ENCODE results near the gene ZBTB20. TPM values are rescaled to one million over a fixed set of nuclear protein-coding genes. Genes with fewer than 3 reads are reported as not detected.

The ZBTB20 gene
- polyA plus RNA-seq, 1 donor, result 1.1 TPM

DNA sequence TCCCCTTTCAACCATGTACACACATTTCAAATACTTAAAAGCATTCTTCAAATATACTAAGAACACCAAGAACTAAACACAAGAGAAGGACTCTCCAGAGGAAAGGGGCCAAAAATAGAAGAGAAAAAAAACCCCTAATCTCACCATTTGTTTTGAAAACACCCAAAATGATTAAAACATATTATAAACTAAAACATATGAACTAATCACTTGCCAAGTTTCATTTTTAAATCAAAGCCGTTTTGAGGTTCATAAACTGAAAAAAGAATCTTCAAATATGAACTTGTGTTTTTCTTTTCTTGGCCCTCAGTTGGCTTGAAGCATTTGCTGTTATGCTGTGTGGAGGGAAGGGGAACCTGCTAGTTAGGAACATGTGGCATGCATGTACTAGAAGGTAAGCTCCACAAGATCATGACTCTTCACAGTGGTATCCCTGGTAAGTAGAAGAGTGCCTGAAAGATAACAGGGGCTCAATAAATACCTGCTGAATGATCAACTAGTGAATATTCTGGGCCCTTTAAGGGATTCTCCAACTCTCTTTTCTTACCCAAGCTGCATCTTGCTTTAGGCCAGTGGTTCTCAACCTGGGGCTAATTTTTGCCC lies 628.8 kb downstream of the ZBTB20 start:
- no peak for DNase-seq
- no peak overlapping the region for H3K27ac ChIP-seq (ENCODE audit: low read length)
- H3K27me3 ChIP-seq (ENCODE audit: control insufficient read depth, insufficient read depth, low read length), result no peaks in the 10 kb centered on the region
- H3K4me1 ChIP-seq (ENCODE audit: control insufficient read depth, insufficient read depth, low read length), result no peaks in the 10 kb centered on the region
- H3K4me3 ChIP-seq (ENCODE audit: low read length), result no peak overlapping the region
- H3K36me3 ChIP-seq (ENCODE audit: control insufficient read depth, insufficient read depth, low read length), result no peaks in the 10 kb centered on the region
- H3K9me3 ChIP-seq (ENCODE audit: control insufficient read depth, low read depth, low read length), result no peaks in the 10 kb centered on the region
- 83% methylated on average over 1 of the region's 1 CpG for WGBS (ENCODE audit: insufficient coverage, low lambda C conversion rate)

- no peak overlapping the region for H3K4me3 ChIP-seq (ENCODE audit: low read length)
- no peaks in the 10 kb centered on the region for H3K27me3 ChIP-seq (ENCODE audit: control insufficient read depth, insufficient read depth, low read length)
- no peak overlapping the region for H3K27ac ChIP-seq (ENCODE audit: low read length)
- no peak for DNase-seq
- no peaks in the 10 kb centered on the region for H3K36me3 ChIP-seq (ENCODE audit: control insufficient read depth, insufficient read depth, low read length)
- 88% methylated on average over 1 of the region's 2 CpGs for WGBS (ENCODE audit: insufficient coverage, low lambda C conversion rate)
- H3K9me3 ChIP-seq (ENCODE audit: control insufficient read depth, low read depth, low read length), result no peaks in the 10 kb centered on the region
- H3K4me1 ChIP-seq (ENCODE audit: control insufficient read depth, insufficient read depth, low read length), result no peaks in the 10 kb centered on the region
Observed at GRCh38 chr3:114510201-114510600, 636.9 kb downstream of the ZBTB20 start.

- H3K27ac ChIP-seq (ENCODE audit: low read length), result no peak overlapping the region
- H3K4me1 ChIP-seq (ENCODE audit: control insufficient read depth, insufficient read depth, low read length), result no peaks in the 10 kb centered on the region
- no peak overlapping the region for H3K4me3 ChIP-seq (ENCODE audit: low read length)
- no peak for DNase-seq
- H3K36me3 ChIP-seq (ENCODE audit: control insufficient read depth, insufficient read depth, low read length), result no peaks in the 10 kb centered on the region
- WGBS (ENCODE audit: insufficient coverage, low lambda C conversion rate), result no CpG with 5 or more reads among the region's 5 CpGs
- H3K9me3 ChIP-seq (ENCODE audit: control insufficient read depth, low read depth, low read length), result no peaks in the 10 kb centered on the region
- H3K27me3 ChIP-seq (ENCODE audit: control insufficient read depth, insufficient read depth, low read length), result no peaks in the 10 kb centered on the region
Observed at GRCh38 chr3:114509756-114510155, 637.3 kb downstream of the ZBTB20 start.

DNA sequence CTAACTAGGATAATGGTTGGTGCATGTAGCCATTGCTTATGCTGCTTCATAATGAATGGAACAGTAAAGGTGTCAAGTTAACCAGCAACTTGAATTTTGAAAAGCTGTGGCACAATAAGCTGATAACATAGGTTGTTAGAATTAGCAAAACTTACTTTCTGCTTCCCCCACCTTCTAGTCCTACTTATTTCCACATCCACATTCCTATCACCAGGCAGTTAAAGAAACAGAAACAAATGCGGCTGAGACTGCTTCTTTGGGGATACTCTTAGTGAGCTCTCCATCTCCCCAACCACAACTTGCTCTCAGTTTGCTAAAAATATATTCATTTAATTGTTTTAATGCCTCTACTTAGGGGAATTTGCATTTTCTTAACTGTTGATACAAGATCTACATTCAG lies 638.1 kb downstream of the ZBTB20 start:
- H3K4me3 ChIP-seq (ENCODE audit: low read length), result no peak overlapping the region
- WGBS (ENCODE audit: insufficient coverage, low lambda C conversion rate), result no CpG with 5 or more reads among the region's 1 CpG
- H3K9me3 ChIP-seq (ENCODE audit: control insufficient read depth, low read depth, low read length), result no peaks in the 10 kb centered on the region
- no peak for DNase-seq
- no peaks in the 10 kb centered on the region for H3K36me3 ChIP-seq (ENCODE audit: control insufficient read depth, insufficient read depth, low read length)
- H3K27ac ChIP-seq (ENCODE audit: low read length), result no peak overlapping the region
- no peaks in the 10 kb centered on the region for H3K4me1 ChIP-seq (ENCODE audit: control insufficient read depth, insufficient read depth, low read length)
- H3K27me3 ChIP-seq (ENCODE audit: control insufficient read depth, insufficient read depth, low read length), result no peaks in the 10 kb centered on the region

- Histone ChIP-seq H3K36me3 (ENCODE audit: control insufficient read depth, insufficient read depth, low read length) (no peaks in the 10 kb centered on the region), H3K27me3 (ENCODE audit: control insufficient read depth, insufficient read depth, low read length) (no peaks in the 10 kb centered on the region), H3K9me3 (ENCODE audit: control insufficient read depth, low read depth, low read length) (no peaks in the 10 kb centered on the region), H3K4me1 (ENCODE audit: control insufficient read depth, insufficient read depth, low read length) (no peaks in the 10 kb centered on the region), H3K27ac (ENCODE audit: low read length) (no peak overlapping the region), H3K4me3 (ENCODE audit: low read length) (no peak overlapping the region)
- DNase-seq, result no peak
- 100% methylated on average over 1 of the region's 1 CpG for WGBS (ENCODE audit: insufficient coverage, low lambda C conversion rate)
Observed at GRCh38 chr3:114508208-114508607, 638.9 kb downstream of the ZBTB20 start.

- whole genome bisulfite sequencing (ENCODE audit: insufficient coverage, low lambda C conversion rate), result 83% methylated on average over 2 of the region's 6 CpGs
- H3K27me3 ChIP-seq (ENCODE audit: control insufficient read depth, insufficient read depth, low read length), result no peaks in the 10 kb centered on the region
- no peaks in the 10 kb centered on the region for H3K4me1 ChIP-seq (ENCODE audit: control insufficient read depth, insufficient read depth, low read length)
- H3K4me3 ChIP-seq (ENCODE audit: low read length), result no peak overlapping the region
- H3K36me3 ChIP-seq (ENCODE audit: control insufficient read depth, insufficient read depth, low read length), result no peaks in the 10 kb centered on the region
- H3K27ac ChIP-seq (ENCODE audit: low read length), result no peak overlapping the region
- no peaks in the 10 kb centered on the region for H3K9me3 ChIP-seq (ENCODE audit: control insufficient read depth, low read depth, low read length)
- no peak for DNase-seq
Observed at GRCh38 chr3:114506591-114507300, 640.3 kb downstream of the ZBTB20 start.

GRCh38 chr3:114504941-114505628 lies 642.0 kb downstream of the ZBTB20 start:
- Histone ChIP-seq H3K27me3 (ENCODE audit: control insufficient read depth, insufficient read depth, low read length) (no peaks in the 10 kb centered on the region), H3K4me3 (ENCODE audit: low read length) (no peak overlapping the region), H3K27ac (ENCODE audit: low read length) (no peak overlapping the region), H3K9me3 (ENCODE audit: control insufficient read depth, low read depth, low read length) (no peaks in the 10 kb centered on the region), H3K36me3 (ENCODE audit: control insufficient read depth, insufficient read depth, low read length) (no peaks in the 10 kb centered on the region), H3K4me1 (ENCODE audit: control insufficient read depth, insufficient read depth, low read length) (no peaks in the 10 kb centered on the region)
- WGBS (ENCODE audit: insufficient coverage, low lambda C conversion rate), result no CpG with 5 or more reads among the region's 4 CpGs
- no peak for DNase-seq

DNA sequence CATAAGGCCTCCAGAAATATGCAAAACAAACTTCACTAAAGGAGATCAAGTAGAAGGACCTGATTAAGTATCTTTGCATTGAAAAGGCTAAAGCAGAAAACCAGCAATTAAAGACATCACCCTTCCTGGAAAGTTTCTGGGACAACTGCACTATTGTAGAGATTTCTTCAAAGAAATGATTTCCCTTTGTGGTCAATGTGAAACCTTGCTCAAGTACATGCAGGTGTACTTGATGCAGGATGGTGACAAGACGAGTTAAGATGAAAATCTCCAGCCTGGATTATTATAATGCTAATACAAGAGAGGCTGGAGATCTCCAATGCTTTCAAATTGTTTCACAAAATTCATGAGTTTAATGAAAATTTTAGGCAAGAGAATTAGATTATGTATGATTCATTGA lies 644.9 kb downstream of the ZBTB20 start:
- Histone ChIP-seq H3K27me3 (ENCODE audit: control insufficient read depth, insufficient read depth, low read length) (no peaks in the 10 kb centered on the region), H3K4me1 (ENCODE audit: control insufficient read depth, insufficient read depth, low read length) (peaks cover under 1% of the 10 kb centered on the region), H3K9me3 (ENCODE audit: control insufficient read depth, low read depth, low read length) (no peaks in the 10 kb centered on the region), H3K4me3 (ENCODE audit: low read length) (no peak overlapping the region), H3K27ac (ENCODE audit: low read length) (no peak overlapping the region), H3K36me3 (ENCODE audit: control insufficient read depth, insufficient read depth, low read length) (no peaks in the 10 kb centered on the region)
- no peak for DNase-seq
- no CpG with 5 or more reads among the region's 1 CpG for WGBS (ENCODE audit: insufficient coverage, low lambda C conversion rate)

DNA sequence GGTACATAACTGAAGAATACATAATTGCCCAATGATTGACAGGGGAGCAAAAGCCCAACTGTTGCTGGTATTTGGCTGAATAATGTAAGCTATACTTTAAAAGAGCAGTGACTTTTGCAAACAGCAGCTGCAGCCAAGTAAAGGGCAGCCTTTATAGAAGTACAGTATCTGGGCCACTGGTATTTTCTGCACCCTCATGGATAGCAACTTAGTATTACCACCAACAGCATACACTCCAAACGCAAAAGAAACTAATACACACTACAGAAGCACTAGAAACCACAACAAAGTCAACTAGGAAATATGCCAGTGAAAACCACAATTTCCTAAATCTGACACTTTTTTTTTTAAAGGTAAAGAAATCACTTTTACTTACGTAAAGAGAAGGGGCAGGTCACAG lies 647.1 kb downstream of the ZBTB20 start:
- Histone ChIP-seq H3K27me3 (ENCODE audit: control insufficient read depth, insufficient read depth, low read length) (no peaks in the 10 kb centered on the region), H3K9me3 (ENCODE audit: control insufficient read depth, low read depth, low read length) (no peaks in the 10 kb centered on the region), H3K4me3 (ENCODE audit: low read length) (no peak overlapping the region), H3K27ac (ENCODE audit: low read length) (no peak overlapping the region), H3K36me3 (ENCODE audit: control insufficient read depth, insufficient read depth, low read length) (no peaks in the 10 kb centered on the region), H3K4me1 (ENCODE audit: control insufficient read depth, insufficient read depth, low read length) (peaks cover 4% of the 10 kb centered on the region)
- DNase-seq, result no peak
- 100% methylated on average over 1 of the region's 2 CpGs for WGBS (ENCODE audit: insufficient coverage, low lambda C conversion rate)

GRCh38 chr3:114498539-114499370 lies 648.3 kb downstream of the ZBTB20 start:
- no peaks in the 10 kb centered on the region for H3K9me3 ChIP-seq (ENCODE audit: control insufficient read depth, low read depth, low read length)
- no peaks in the 10 kb centered on the region for H3K27me3 ChIP-seq (ENCODE audit: control insufficient read depth, insufficient read depth, low read length)
- peak; percentile 17 to 60 for DNase-seq
- no peak overlapping the region for H3K27ac ChIP-seq (ENCODE audit: low read length)
- no CpG with 5 or more reads among the region's 8 CpGs for WGBS (ENCODE audit: insufficient coverage, low lambda C conversion rate)
- peaks cover 4% of the 10 kb centered on the region for H3K4me1 ChIP-seq (ENCODE audit: control insufficient read depth, insufficient read depth, low read length)
- no peaks in the 10 kb centered on the region for H3K36me3 ChIP-seq (ENCODE audit: control insufficient read depth, insufficient read depth, low read length)
- no peak overlapping the region for H3K4me3 ChIP-seq (ENCODE audit: low read length)
